ENCODE results near the gene RAB30. TPM values are rescaled to one million over a fixed set of nuclear protein-coding genes. Genes with fewer than 3 reads are reported as not detected.

RAB30 gene
- polyA plus RNA-seq, 3 donors = 8.3 to 8.6 (median 8.4) TPM

Other genes with a start within 250 kb of the RAB30 start
- gene PRCP, start 171.5 kb downstream of the RAB30 start, polyA plus RNA-seq (ENCODE audit: insufficient read length in 3 of 3) = 100 to 1,000 TPM; 301 to 310 (median 307) TPM
- 1 to 10 TPM; 6.9 to 7.5 (median 7.1) TPM for gene DDIAS, start 170.2 kb downstream of the RAB30 start, polyA plus RNA-seq (ENCODE audit: insufficient read length in 3 of 3)
- 10 to 100 TPM; 71.9 to 84.7 (median 81.6) TPM for gene PCF11, start 85.2 kb upstream of the RAB30 start, polyA plus RNA-seq (ENCODE audit: insufficient read length in 3 of 3)
- gene ANKRD42, start 121.8 kb upstream of the RAB30 start, polyA plus RNA-seq (ENCODE audit: insufficient read length in 3 of 3) = 10 to 100 TPM; 18.1 to 22.1 (median 21.1) TPM
- 100 to 1,000 TPM in 1 of 3 donors, 10 to 100 TPM in 2; 94.0 to 103 (median 99.7) TPM for gene CCDC90B, start 214.5 kb upstream of the RAB30 start, polyA plus RNA-seq (ENCODE audit: insufficient read length in 3 of 3)